ENCODE data around the gene PCCA.

- TF ChIP-seq EP300 (IDR thresholded peaks at IDR 0.05), result no peak
- TF ChIP-seq CTCF (IDR thresholded peaks at IDR 0.05), result no peak
Observed at GRCh38 chr13:100160450-100160849, 71.6 kb downstream of the PCCA start.

All from tibial nerve (tissue), 4 donors.